SU-DHL-6 (cell line): ENCODE measurements around the gene PTPRCAP.

Experiments
- EZH2phosphoT487 ChIP-seq: fragments of 200-600 bp; sonication (generic), shearing (Covaris generic); conservative IDR thresholded peaks from 2 replicates; pipeline ENCODE4 v1.6.1; 2018; ENCODE audit warnings: mild to moderate bottlenecking, antibody characterized with exemption, low read length, moderate library complexity, mixed read lengths
- TF ChIP-seq, protein P1 (sequence below): fragments of 200-600 bp; sonication (generic); IDR thresholded peaks from one replicate; pipeline ENCODE4 v1.5.1; 2017; ENCODE audit warnings: antibody characterized with exemption, mild to moderate bottlenecking, low read length, moderate library complexity; ENCODE audit not compliant: insufficient read depth, poor library complexity, severe bottlenecking

DNA sequence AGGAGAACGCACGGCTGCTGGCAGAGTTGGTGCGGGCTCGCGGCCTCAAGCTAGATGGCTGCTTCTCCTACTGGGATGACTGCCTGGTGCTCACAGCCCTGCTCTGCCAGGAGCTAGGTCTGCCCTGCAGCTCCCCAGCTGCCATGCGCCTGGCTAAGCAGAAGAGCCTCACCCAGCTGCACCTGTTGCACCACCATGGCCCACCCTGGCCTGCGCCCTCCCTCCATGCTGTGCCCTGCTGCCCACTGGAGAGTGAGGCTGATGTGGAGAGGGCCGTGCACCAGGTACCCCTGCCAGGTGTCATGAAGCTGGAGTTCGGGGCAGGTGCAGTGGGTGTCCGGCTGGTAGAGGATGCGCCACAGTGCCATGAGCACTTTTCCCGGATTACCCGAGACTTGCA is 14.0 kb downstream of the PTPRCAP start:
- TF ChIP-seq, protein P1, sequence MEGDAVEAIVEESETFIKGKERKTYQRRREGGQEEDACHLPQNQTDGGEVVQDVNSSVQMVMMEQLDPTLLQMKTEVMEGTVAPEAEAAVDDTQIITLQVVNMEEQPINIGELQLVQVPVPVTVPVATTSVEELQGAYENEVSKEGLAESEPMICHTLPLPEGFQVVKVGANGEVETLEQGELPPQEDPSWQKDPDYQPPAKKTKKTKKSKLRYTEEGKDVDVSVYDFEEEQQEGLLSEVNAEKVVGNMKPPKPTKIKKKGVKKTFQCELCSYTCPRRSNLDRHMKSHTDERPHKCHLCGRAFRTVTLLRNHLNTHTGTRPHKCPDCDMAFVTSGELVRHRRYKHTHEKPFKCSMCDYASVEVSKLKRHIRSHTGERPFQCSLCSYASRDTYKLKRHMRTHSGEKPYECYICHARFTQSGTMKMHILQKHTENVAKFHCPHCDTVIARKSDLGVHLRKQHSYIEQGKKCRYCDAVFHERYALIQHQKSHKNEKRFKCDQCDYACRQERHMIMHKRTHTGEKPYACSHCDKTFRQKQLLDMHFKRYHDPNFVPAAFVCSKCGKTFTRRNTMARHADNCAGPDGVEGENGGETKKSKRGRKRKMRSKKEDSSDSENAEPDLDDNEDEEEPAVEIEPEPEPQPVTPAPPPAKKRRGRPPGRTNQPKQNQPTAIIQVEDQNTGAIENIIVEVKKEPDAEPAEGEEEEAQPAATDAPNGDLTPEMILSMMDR: no peak
- no peak for TF ChIP-seq EZH2phosphoT487
